C4-2B (cell line): ENCODE results near the gene RPS16.

Source experiments
- H3K27ac ChIP-seq: fragments of 450-650 bp; 2 replicates; pipeline ENCODE4 v1.5.1; 2017
- ZFX ChIP-seq: fragments of 450-650 bp; IDR thresholded peaks from 2 replicates; pipeline ENCODE4 v1.6.1; 2017
- TF ChIP-seq, protein P1 (sequence below): fragments of 450-650 bp; conservative IDR thresholded peaks from 2 replicates; pipeline ENCODE4 v1.5.1; 2017; ENCODE audit warnings: mild to moderate bottlenecking

Gene RPS16

DNA sequence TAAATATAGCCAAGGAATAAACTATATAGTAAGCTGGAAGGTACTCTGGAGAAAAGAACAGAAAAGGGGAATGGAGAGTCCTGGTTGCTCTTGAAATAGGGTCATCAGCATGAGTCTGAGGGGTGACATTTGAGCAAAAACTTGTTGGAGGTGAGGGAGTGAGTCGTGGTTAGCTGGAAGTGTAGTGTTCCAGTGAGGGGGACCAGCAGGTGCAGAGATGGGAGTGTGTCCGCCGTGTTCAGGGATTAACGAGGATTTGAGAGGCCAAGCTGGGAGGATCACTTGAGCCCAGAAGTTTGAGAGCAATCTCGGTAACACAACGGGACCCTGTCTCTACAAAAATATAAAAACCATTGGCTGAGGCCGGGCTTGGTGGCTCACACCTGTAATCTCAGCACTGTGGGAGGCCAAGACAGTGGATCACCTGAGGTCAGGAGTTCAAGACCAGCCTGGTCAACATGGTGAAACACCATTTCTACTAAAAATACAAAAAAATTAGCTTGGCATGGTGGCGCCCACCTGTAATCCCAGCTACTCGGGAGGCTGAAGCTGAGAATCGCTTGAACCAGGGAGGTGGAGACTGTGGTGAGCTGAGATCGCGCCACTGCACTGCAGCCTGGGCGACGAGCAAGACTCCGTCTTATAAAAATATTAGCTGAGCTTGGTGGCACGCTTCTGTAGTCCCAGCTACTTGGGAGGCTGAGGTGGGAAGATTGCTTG lies 10.8 kb upstream of the RPS16 start:
- peak overlapping the region; percentile 88 for H3K27ac ChIP-seq

DNA sequence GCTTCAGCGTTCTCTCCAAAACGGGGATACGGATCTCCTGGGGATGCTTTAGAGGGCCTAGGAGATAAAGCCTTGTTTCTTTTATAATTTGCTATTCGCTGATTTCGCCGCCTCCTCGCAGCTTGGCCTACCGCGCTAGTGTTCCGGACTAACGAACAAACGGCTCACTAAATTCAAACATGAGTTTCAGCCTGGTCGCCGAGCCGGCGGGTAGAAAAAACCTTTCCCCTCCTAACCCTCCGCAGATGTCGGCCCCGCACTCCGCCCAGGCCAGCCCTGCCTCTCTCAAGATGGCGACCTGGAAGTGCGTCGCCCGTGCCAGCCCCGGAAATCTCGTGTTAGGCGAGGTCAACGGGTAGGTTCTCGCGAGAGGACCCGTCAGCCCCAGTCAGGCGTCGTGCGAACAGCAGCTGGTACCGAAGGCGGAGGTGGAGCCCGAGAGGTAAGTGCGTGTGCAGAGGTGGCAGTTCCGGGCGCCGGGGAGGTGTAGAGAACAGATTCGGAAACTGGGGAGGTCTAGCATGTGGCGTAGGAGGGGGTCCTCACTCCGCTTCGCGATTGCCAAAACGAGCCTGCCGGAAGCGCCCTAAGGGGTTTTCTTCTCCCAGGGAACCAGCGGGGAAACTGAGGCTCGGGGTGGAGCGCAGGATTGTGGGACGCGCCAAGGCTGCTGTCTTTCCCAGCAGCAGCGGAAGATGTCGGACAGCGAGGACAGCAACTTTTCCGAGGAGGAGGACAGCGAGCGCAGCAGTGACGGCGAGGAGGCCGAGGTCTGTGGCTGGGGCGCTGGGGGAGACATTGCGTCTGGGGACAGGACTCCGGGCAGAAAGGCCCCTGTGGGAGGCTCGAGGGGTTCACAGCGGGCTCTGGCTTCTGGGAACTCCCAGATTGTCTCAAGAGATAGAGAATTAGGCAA lies 9.7 kb upstream of the RPS16 start, which contains the start of gene SUPT5H:
Gene SUPT5H, plus strand, starts transcription at position 387 of the 916 bp plus-strand sequence. Its CDS starts 309 bp downstream, at position 696.
- peak within 1 kb of the TSS; percentile 88 for H3K27ac ChIP-seq
- TF ChIP-seq, protein P1, sequence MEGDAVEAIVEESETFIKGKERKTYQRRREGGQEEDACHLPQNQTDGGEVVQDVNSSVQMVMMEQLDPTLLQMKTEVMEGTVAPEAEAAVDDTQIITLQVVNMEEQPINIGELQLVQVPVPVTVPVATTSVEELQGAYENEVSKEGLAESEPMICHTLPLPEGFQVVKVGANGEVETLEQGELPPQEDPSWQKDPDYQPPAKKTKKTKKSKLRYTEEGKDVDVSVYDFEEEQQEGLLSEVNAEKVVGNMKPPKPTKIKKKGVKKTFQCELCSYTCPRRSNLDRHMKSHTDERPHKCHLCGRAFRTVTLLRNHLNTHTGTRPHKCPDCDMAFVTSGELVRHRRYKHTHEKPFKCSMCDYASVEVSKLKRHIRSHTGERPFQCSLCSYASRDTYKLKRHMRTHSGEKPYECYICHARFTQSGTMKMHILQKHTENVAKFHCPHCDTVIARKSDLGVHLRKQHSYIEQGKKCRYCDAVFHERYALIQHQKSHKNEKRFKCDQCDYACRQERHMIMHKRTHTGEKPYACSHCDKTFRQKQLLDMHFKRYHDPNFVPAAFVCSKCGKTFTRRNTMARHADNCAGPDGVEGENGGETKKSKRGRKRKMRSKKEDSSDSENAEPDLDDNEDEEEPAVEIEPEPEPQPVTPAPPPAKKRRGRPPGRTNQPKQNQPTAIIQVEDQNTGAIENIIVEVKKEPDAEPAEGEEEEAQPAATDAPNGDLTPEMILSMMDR = no peak
- peak; percentile 80 for TF ChIP-seq ZFX

More for the DNA sequence above, 10.8 kb upstream of the RPS16 start:
- TF ChIP-seq ZFX = no peak
- TF ChIP-seq, protein P1 = no peak

DNA sequence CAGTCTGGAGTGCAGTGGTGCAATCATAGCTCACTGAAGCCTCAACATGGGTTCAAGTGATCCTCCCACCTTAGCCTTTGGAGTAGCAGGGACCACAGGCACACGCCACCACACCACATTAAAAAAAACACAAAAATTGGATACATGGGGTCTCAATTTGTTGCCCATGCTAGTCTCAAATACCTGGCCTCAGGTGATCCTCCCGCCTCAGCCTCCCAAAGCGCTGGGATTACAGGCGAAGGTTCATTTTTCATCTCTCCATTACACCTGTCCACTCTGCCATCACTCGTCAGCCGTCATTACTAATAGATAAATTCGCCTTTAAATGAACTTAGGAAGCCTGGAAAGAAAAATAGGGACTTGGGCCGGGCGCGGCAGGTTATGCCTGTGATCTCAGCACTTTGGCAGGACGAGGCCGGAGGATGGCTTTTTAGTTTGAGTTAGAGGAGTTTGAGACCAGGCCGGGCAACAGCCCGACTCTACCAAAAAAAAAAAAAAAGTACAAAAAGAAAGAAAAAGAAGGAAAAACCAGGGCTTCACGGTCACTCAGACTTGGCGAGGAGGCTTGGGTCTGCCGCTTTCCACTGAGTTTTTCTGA lies 8.9 kb upstream of the RPS16 start:
- peak overlapping the region; percentile 88 for H3K27ac ChIP-seq
- TF ChIP-seq, protein P1 = no peak
- no peak for TF ChIP-seq ZFX

DNA sequence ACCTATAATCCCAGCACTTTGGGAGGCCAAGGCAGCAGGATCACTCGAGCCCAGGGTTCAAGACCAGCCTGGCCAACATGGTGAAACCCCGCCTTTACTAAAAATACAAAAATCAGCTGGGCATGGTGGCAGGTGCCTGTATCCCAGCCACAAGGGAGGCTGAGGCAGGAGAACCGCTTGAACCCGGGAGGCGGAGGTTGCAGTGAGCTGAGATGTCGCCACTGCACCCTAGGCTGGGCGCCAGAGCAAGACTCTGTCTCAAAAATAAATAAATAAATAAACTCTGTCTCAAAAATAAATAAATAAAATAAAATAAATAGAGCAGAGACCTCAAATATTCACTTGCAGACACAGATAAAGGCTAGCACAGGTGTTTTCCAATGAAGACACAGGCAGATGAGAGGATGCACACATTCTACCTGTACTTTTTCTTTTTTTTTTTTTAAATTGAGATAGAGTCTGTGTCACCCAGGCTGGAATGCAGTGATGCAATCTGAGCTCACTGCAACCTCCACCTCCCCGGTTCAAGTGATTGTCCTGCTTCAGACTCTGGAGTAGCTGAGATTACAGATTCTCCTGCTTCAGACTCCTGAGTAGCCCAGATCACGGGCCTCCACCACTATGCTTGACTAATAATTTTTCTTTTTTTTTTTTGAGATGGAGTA lies 2.7 kb upstream of the RPS16 start:
- TF ChIP-seq, protein P1 = no peak
- TF ChIP-seq ZFX = no peak
- H3K27ac ChIP-seq = no peak overlapping the region

DNA sequence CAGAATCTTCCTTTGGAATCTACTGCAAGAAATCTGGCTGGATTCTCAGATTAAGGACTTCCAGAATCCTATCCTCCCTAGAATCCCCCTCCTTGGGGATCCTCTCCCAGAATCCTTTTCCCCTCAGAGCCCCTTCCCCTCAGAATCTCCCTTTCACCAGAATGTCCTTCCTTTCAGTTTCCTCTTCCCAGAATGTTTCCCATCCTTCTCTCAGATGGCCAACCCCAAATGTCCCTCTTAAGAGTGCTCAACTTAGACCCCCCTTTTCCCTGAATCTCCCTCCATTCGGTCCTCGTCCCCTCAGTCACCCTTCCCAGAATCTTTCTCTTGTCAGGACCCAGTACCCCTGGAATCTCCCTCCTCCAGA lies 584 bp upstream of the RPS16 start:
- TF ChIP-seq, protein P1 = no peak
- TF ChIP-seq ZFX = no peak
- peak overlapping the region; percentile 95 for H3K27ac ChIP-seq

DNA sequence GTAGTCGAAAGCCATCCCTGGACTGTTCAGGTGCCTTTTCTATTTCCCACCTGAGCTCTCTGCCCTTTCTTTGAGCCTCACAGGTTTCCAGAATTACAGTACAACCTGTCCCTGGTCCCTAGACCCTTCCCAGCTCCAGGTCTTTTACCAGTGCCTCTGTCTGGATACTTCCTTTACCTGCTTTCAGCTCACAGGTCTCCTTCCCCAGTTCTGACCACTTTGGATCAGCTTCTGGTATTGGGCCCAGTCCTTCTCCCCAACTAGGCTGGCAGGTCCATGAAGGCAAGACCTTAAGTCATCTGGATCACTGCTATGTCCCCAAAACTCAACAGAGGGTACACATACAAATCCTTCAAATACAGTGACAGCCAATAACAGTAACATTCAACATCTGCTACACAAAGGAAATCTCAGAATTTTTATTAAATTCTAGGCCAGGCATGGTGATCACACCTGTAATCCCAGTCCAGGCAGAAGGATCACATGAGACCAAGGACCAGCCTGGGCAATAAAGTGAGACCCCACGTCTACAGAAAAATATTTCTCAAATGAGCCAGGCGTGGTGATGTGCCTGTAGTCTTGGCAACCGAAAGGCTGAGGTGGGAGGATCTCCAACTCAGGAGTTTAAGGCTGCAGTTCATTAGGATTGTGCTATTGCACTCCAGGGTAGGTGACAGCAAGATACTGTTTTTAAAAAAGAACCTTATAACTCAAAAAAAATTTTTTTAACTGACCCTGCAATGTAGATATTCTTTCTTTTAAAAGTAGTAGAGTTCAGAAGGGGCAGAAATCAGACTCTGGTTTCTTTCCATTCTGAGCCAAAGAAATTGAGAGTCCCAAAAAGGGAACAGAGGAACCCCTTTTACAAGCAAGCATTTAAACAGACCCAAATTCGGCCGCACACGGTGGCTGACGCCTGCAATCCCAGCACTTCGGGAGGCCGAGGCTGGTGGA lies 1.3 kb downstream of the RPS16 start:
- TF ChIP-seq, protein P1 = no peak
- H3K27ac ChIP-seq = peak overlapping the region; percentile 95
